Measurements from ENCODE around the gene AMFR. TPM values are rescaled to one million over a fixed set of nuclear protein-coding genes. Genes with fewer than 3 reads are reported as not detected.

AMFR gene
- total RNA-seq, 1 experiment from 2014 or later = 25.6 TPM

GRCh38 chr16:56409195-56409594 is 16.1 kb downstream of the AMFR start:
- H3K79me2 ChIP-seq (ENCODE audit: insufficient read depth, low read length) = no peaks in the 10 kb centered on the region
- H3K9me3 ChIP-seq (ENCODE audit: control insufficient read depth, low read depth, low read length) = no peaks in the 10 kb centered on the region
- H3K4ac ChIP-seq (ENCODE audit: low read depth, low read length) = no peak overlapping the region
- H2BK120ac ChIP-seq (ENCODE audit: low read depth, low read length, poor library complexity, severe bottlenecking) = no peak overlapping the region
- DNase-seq = no peak
- H2AFZ ChIP-seq (ENCODE audit: low read length) = no peak overlapping the region
- H3K23ac ChIP-seq (ENCODE audit: insufficient read length, low read depth, low read length) = no peak overlapping the region
- H3K79me1 ChIP-seq (ENCODE audit: insufficient read depth, low read depth, low read length, poor library complexity, severe bottlenecking) = no peaks in the 10 kb centered on the region
- peak overlapping the region in 2 of 3 experiments; percentile 22 to 49; a peak in 1 of 7 replicates for H3K27ac Mint-ChIP-seq
- no CpG with 5 or more reads among the region's 4 CpGs for WGBS (ENCODE audit: extremely low coverage, insufficient read length, low lambda C conversion rate)
- H4K8ac ChIP-seq (replicated peaks; ENCODE audit: insufficient read length, low read depth, low read length) = no peak overlapping the region
- H3K23me2 ChIP-seq (ENCODE audit: insufficient read length, low read depth, low read length, poor library complexity, severe bottlenecking) = no peaks in the 10 kb centered on the region
- H3K18ac ChIP-seq (ENCODE audit: insufficient read length, low read depth, low read length) = no peak overlapping the region
- H3K27me3 ChIP-seq (ENCODE audit: insufficient read depth, low read length) = no peaks in the 10 kb centered on the region; the same call in 1 of the 2 replicates
- H3K9me3 Mint-ChIP-seq = no peaks in the 10 kb centered on the region; a peak in 2 of 5 replicates
- H3K4me3 Mint-ChIP-seq = no peak overlapping the region
- H3K4me1 ChIP-seq (ENCODE audit: insufficient read depth, low read length) = peaks cover 3% of the 10 kb centered on the region; the same call in 1 of the 2 replicates
- no peaks in the 10 kb centered on the region for H3K27me3 Mint-ChIP-seq (ENCODE audit: low read depth)
- H2BK12ac ChIP-seq (ENCODE audit: insufficient read length, low read depth, low read length) = no peak overlapping the region
- H3T11ph ChIP-seq (ENCODE audit: low read length) = no peak overlapping the region
- H3K56ac ChIP-seq (ENCODE audit: insufficient read length, low read depth, low read length) = no peak overlapping the region
- no peaks in the 10 kb centered on the region for H4K20me1 ChIP-seq (ENCODE audit: control insufficient read depth, insufficient read depth, insufficient read length)
- H3K4me1 Mint-ChIP-seq = peaks cover 0 to 3% of the 10 kb centered on the region in 2 experiments; a peak in 2 of 4 replicates
- no peak overlapping the region for H2BK20ac ChIP-seq (ENCODE audit: low read depth, low read length, poor library complexity, severe bottlenecking)
- no peak overlapping the region for H4K91ac ChIP-seq (ENCODE audit: insufficient read length, low read depth, low read length)
- H3K9ac ChIP-seq (ENCODE audit: extremely low read depth, insufficient read length, low read length) = no peak overlapping the region
- H2AK5ac ChIP-seq (ENCODE audit: insufficient read length, low read length) = no peak overlapping the region
- H4K5ac ChIP-seq (ENCODE audit: insufficient read length, low read depth, low read length) = no peak overlapping the region
- no peak overlapping the region for H2BK15ac ChIP-seq (ENCODE audit: low read depth, low read length)
- H2BK5ac ChIP-seq (ENCODE audit: insufficient read length, low read length) = no peak overlapping the region
- no peak for TF ChIP-seq CTCF (conservative IDR thresholded peaks at IDR 0.05)
- no peak overlapping the region for H3K27ac ChIP-seq (ENCODE audit: insufficient read length, low read depth, low read length)
- peaks cover 15 to 51% (median 40%) of the 10 kb centered on the region in 3 experiments for H3K36me3 Mint-ChIP-seq (ENCODE audit: insufficient read depth in 1 of 3, low read depth in 3 of 3)
- no peak overlapping the region for H3K4me2 ChIP-seq (ENCODE audit: insufficient read depth, insufficient read length, low read length)
- no peak overlapping the region for H3K14ac ChIP-seq (ENCODE audit: insufficient read depth, low read length)
